ENCODE results near the gene C14orf132.
"Not testable (repeated sequence)": the region's sequence is repeated elsewhere in the genome, so short reads cannot be mapped to it uniquely, and the experiment has no call there.

C14orf132 gene

GRCh38 chr14:96038920-96039632 is at the start of gene C14orf132:
Gene C14orf132, plus strand, starts transcription at chr14:96039362. Its CDS starts 139 bp downstream, at chr14:96039501.
- peak; percentile 30 for DNase-seq

GRCh38 chr14:95993768-95994592 is 45.2 kb upstream of the C14orf132 start:
- DNase-seq = no peak

DNA sequence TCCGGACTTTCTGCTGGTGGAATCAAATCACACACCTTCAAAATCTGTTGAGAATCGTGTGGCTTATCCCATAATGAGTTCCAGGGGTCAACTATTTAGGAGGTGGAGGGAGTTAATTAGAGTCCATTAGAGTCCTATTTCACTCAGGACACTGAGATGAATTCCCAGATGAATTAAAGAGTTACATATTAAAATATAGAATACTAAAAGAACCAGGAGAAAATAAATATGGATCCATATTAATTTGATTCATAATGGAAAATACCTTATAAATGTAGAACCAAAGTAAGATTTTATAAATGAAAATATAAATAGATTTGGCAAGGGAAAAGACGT is 44.6 kb upstream of the C14orf132 start:
- no peak for DNase-seq

DNA sequence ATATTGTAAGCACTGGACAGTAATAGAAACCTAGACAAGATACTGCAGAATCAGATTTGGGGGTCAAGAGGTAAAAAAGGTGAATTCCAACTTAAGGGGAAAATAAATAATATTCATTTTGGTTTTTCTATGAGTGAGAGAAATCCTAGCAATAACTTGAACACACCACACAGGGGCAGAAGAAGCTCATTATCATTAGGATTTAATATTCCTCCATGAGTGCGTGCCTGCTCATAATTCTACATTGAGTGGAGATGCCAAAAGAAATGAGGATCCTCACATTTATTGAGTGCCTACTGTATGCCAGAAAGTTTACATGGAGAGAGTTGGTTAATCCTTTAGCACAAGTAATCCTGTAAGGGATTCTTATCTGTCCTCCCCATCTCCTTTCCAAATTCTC is 40.5 kb upstream of the C14orf132 start:
- no peak for DNase-seq

DNA sequence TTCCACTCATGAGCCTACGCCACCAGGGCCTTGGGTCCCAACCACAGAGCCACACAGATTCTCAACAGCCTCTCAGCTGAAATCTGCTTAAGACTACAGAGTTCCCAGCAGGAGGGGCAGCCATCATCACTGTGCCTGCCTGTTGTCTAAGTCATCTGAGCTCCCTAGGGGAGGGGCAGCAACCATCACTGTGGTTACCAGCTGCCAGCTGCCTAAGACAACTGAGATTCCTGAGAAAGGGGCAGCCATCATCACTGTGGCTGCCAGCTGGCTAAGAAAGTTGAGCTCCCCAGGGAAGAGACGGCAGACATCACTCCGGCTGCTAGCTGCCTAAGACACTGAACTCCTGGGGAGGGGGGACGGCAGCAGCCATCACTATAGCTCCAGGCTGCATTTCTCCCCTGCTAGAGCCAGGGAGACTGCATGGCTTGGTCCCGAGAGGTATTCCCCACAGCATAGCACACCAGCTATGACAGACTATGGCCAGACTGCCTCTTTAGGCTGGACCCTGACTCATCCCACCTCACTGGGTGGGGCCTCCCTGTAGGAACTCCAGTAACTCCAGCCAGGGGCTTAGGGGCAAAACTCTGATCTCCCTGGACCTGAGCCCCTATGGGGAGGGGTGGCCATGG is 37.2 kb upstream of the C14orf132 start:
- DNase-seq = no peak

GRCh38 chr14:96002498-96002884 is 36.7 kb upstream of the C14orf132 start:
- DNase-seq = no peak

GRCh38 chr14:96011131-96011530 is 28.0 kb upstream of the C14orf132 start:
- no peak for DNase-seq

DNA sequence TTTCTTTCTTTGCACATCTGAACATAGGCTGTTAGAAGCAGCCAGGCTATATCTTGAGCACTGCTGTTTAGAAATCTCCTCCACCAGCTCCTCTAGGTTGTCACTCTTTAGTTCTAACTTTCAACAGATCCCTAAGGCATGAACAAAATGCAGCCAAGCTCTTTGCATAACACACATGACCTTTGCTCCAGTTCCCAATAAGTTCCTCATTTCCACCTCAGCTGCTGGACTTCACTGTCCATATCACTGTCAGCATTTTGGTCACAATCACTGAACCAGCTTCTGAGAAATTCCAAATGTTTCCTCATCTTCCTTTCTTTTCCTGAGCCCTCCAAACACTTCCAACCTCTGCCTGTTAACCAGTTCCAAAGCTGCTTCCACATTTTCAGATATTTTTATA is 27.6 kb upstream of the C14orf132 start:
- no peak for DNase-seq

DNA sequence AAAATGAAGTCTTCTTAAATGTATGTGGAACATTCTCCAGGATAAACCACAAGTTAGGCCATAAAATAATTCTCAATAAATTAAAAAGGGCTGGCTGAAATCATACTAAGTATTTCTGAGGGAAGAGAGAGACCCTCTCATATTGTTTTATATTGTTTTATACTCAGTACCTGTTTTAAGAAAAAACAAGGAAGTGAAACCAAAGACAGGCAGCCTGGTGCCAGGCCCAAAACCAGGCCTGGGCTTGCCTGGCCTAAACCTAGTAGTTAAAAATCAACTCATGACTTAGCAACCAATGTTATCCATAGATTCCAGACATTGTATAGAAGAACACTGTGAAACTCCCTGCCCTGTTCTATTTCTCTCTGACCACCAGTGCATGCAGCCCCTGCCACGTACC is 26.4 kb upstream of the C14orf132 start:
- DNase-seq = not testable (repeated sequence)

DNA sequence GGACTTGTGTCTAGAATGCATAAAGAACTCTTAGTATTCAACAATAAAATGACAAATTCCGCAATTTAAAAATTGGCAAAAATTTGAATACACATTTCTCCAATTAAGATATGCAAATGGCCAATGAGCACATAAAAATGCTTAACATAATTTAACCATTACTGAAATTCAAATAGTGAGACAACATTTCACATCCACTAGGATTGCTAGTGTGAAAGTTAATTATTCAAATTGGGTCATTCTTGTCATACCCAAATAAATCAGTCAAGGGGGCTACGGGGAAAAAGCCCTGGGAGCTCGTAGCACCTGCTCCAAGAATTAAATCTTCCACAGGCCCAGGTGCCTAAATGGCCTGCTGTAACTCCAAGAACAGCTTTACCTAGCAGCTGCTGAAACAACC is 25.0 kb upstream of the C14orf132 start:
- DNase-seq = no peak

- no peak for DNase-seq
Observed at GRCh38 chr14:96016501-96017160, 22.5 kb upstream of the C14orf132 start.

GRCh38 chr14:96017882-96018281 is 21.3 kb upstream of the C14orf132 start:
- no peak for DNase-seq

GRCh38 chr14:96027431-96028355 is 11.5 kb upstream of the C14orf132 start:
- no peak for DNase-seq

GRCh38 chr14:96029089-96029645 is 10.0 kb upstream of the C14orf132 start:
- DNase-seq = no peak

GRCh38 chr14:96030108-96030760 is 8.9 kb upstream of the C14orf132 start:
- no peak for DNase-seq

- no peak for DNase-seq
Observed at GRCh38 chr14:96031691-96032090, 7.5 kb upstream of the C14orf132 start.

GRCh38 chr14:96035456-96035855 is 3.7 kb upstream of the C14orf132 start:
- DNase-seq = no peak

DNA sequence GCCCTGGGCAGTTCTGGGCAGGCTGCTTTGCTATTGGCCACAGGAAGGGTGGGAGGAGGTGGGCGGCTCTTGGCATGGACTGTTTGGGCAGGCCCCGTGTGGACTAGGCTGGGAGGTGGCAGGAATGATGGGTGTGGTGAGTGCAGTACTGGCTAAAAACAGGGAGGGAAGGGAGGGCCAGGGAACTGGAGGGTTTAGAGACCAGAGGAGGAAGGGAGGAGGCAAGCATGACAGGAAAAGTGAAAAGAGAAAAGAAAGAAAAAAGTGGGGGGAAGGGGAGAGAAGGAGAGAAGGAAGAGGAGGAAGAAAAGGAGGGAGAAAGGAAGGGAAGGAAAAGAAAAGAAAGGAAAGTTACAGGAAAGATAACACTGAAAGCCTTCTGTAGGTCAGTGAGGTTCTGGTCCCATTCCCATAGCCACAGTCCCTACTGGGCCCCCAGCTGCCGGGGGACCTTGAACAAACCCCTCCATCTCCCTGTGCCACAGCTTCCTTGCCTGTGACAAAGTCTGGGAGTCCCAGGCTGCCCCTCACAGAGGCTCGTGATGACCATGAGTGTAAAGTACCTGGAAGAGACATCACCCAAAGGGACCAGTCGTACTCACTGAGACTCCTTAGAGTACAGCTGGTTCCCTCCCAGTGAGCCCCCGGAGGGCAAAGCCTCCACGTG is 1.1 kb upstream of the C14orf132 start:
- no peak for DNase-seq

DNA sequence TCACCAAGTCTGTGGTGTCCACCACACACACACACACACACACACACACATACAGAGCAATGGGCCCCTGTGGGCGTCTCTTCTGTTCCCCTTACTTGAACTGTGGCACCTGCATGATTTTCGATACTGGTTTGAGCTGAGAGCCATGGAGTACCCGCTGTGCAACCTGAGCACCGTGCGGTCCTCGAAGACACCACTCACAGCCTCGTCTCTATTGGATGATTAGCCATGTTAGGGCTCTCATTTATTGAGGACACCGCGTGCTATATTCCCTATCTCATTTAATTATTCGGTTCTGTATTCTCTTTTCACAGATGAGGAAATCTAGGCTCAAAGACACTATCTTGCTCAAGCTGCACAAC is 623 bp upstream of the C14orf132 start:
- DNase-seq = no peak

DNA sequence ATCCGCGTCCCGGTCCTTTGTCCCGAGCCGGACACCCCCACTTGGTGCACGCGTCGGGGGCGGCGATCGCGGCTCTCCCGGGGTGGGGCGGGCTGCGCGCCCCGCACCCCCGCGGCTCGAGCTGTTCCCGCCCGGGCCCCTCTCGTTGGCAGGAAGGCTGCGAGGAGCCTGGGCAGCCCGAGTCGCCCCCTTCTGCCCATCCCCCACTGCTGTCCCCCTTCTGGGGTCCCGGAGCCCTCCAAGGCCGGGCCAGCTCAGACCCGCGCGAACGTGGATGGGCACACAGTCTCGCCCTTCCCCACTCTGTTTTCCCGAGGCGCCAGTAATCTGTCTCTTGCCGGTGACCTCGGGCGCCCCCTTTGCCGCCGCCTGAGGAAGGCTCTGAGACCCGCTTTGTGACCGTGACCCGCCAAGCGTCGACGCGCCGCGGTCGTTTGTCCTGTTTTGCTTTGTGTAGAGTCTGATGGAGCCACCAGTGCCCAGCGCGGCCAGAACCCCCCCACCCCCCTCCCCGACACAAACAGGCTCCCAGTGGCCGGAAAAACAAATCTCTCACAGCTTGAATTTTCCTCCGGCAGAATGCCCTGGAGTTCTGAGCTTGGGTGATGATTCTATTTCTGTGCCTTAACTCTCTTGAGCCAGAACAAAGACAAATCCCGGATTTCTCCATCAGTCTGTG is 610 bp downstream of the C14orf132 start:
- DNase-seq = no peak
